Astrocyte (in vitro differentiated cells and primary cell): ENCODE data around the gene ADARB2. TPM values are rescaled to one million over a fixed set of nuclear protein-coding genes. Genes with fewer than 3 reads are reported as not detected.

Experiments used
- DNase-seq: peaks from one replicate; pipeline ENCODE4 v3.0.0-alpha.2; 2010; ENCODE audit warnings: low read depth
- FAIRE-seq: peaks from 2 replicates; lab custom pipeline; 2011; peaks lifted over from hg19 to GRCh38; lab: Jason Lieb, UNC
- H2AFZ ChIP-seq: 2 replicates; pipeline ENCODE4 v1.6.0; 2012; ENCODE audit warnings: low read depth, low read length, inconsistent platforms
- H3K27ac ChIP-seq: 2 replicates; pipeline ENCODE4 v1.5.1; 2011; ENCODE audit warnings: low read depth, low read length, inconsistent platforms
- H3K27me3 ChIP-seq: 2 replicates; pipeline ENCODE4 v1.6.0; 2011; ENCODE audit warnings: low read length, inconsistent platforms; ENCODE audit not compliant: insufficient read depth
- H3K36me3 ChIP-seq: 2 replicates; pipeline ENCODE4 v1.5.1; 2011; ENCODE audit warnings: low read length, inconsistent platforms; ENCODE audit not compliant: insufficient read depth
- H3K4me1 ChIP-seq: 2 replicates; pipeline ENCODE4 v1.5.1; 2011; ENCODE audit warnings: low read length, inconsistent platforms; ENCODE audit not compliant: insufficient read depth
- H3K4me2 ChIP-seq: 2 replicates; pipeline ENCODE4 v1.6.0; 2012; ENCODE audit warnings: low read length, inconsistent platforms
- H3K4me3 ChIP-seq: 2 replicates; pipeline ENCODE4 v1.5.1; 2011; ENCODE audit warnings: low read depth, mild to moderate bottlenecking, low read length, inconsistent platforms; ENCODE audit not compliant: insufficient read depth
- H3K79me2 ChIP-seq: 2 replicates; pipeline ENCODE4 v1.6.0; 2012; ENCODE audit warnings: mild to moderate bottlenecking, low read length, inconsistent platforms; ENCODE audit not compliant: insufficient read depth
- H3K9ac ChIP-seq: 2 replicates; pipeline ENCODE4 v1.6.0; 2012; ENCODE audit warnings: mild to moderate bottlenecking, low read length, inconsistent platforms
- H3K9me3 ChIP-seq: 2 replicates; pipeline ENCODE4 v1.5.1; 2012; ENCODE audit warnings: low read depth, mild to moderate bottlenecking, low read length, inconsistent platforms; ENCODE audit not compliant: insufficient read depth
- H4K20me1 ChIP-seq: 2 replicates; pipeline ENCODE4 v1.6.0; 2012; ENCODE audit warnings: low read length, inconsistent platforms; ENCODE audit not compliant: insufficient read depth
- H3K27ac Mint-ChIP-seq: one replicate; pipeline ENCODE4 v1.8.0; 2021; ENCODE audit warnings: mild to moderate bottlenecking, mixed read lengths; ENCODE audit not compliant: unreplicated experiment
- H3K27me3 Mint-ChIP-seq: one replicate; pipeline ENCODE4 v1.8.0; 2021; ENCODE audit warnings: low read depth, mixed read lengths; ENCODE audit not compliant: unreplicated experiment
- H3K36me3 Mint-ChIP-seq: one replicate; pipeline ENCODE4 v1.8.0; 2021; ENCODE audit warnings: low read depth, mixed read lengths; ENCODE audit not compliant: unreplicated experiment
- H3K4me1 Mint-ChIP-seq: one replicate; pipeline ENCODE4 v1.8.0; 2021; ENCODE audit warnings: low read depth, mixed read lengths; ENCODE audit not compliant: unreplicated experiment
- H3K4me3 Mint-ChIP-seq: one replicate; pipeline ENCODE4 v1.8.0; 2021; ENCODE audit warnings: mild to moderate bottlenecking, moderate library complexity, mixed read lengths; ENCODE audit not compliant: unreplicated experiment
- H3K9me3 Mint-ChIP-seq: one replicate; pipeline ENCODE4 v1.8.0; 2021; ENCODE audit warnings: mild to moderate bottlenecking, mixed read lengths; ENCODE audit not compliant: unreplicated experiment
- CTCF ChIP-seq: IDR thresholded peaks from 2 replicates; pipeline ENCODE4 v1.5.1; 2011; ENCODE audit warnings: low read depth, mild to moderate bottlenecking, inconsistent platforms, low read length, moderate library complexity; ENCODE audit not compliant: insufficient read depth
- EZH2 ChIP-seq: IDR thresholded peaks from 2 replicates; pipeline ENCODE4 v1.6.1; 2012; ENCODE audit warnings: mild to moderate bottlenecking, low read length, inconsistent platforms; ENCODE audit not compliant: insufficient read depth
- total RNA-seq: library from RNA; stranded (reverse); gene quantifications from 2 replicates; pipeline ENCODE4 v1.2.1, GENCODE V29; 2021

ADARB2 gene
- total RNA-seq, 1 donor from 2014 or later, result 0.18 TPM

GRCh38 chr10:1189166-1190051 is 547.9 kb downstream of the ADARB2 start:
- Mint-ChIP-seq H3K4me1 (peaks cover 2% of the 10 kb centered on the region), H3K4me3 (no peak overlapping the region), H3K27ac (no peak overlapping the region), H3K36me3 (no peaks in the 10 kb centered on the region), H3K9me3 (no peaks in the 10 kb centered on the region), H3K27me3 (peaks cover 53% of the 10 kb centered on the region)
- no peak overlapping the region for H3K27ac ChIP-seq
- TF ChIP-seq CTCF (no peak), EZH2 (no peak)
- H3K9me3 ChIP-seq, result no peaks in the 10 kb centered on the region
- no peaks in the 10 kb centered on the region for H3K4me1 ChIP-seq
- H3K36me3 ChIP-seq, result no peaks in the 10 kb centered on the region
- H3K4me3 ChIP-seq, result no peak overlapping the region
- DNase-seq, result no peak
- no peaks in the 10 kb centered on the region for H4K20me1 ChIP-seq
- H3K27me3 ChIP-seq, result no peaks in the 10 kb centered on the region
- no peak overlapping the region for H2AFZ ChIP-seq
- no peak overlapping the region for H3K4me2 ChIP-seq
- H3K79me2 ChIP-seq, result no peaks in the 10 kb centered on the region
- no peak overlapping the region for H3K9ac ChIP-seq
- no peak for FAIRE-seq

GRCh38 chr10:1188558-1189135 is 548.7 kb downstream of the ADARB2 start:
- Histone ChIP-seq H3K4me3 (no peak overlapping the region), H3K36me3 (no peaks in the 10 kb centered on the region), H3K9ac (no peak overlapping the region), H3K27me3 (no peaks in the 10 kb centered on the region), H3K9me3 (no peaks in the 10 kb centered on the region), H3K27ac (no peak overlapping the region), H3K79me2 (no peaks in the 10 kb centered on the region), H2AFZ (no peak overlapping the region), H3K4me1 (no peaks in the 10 kb centered on the region), H4K20me1 (no peaks in the 10 kb centered on the region), H3K4me2 (no peak overlapping the region)
- no peak overlapping the region for H3K4me3 Mint-ChIP-seq
- FAIRE-seq (no peak), DNase-seq (no peak)
- H3K27me3 Mint-ChIP-seq, result peaks cover 55% of the 10 kb centered on the region
- no peaks in the 10 kb centered on the region for H3K9me3 Mint-ChIP-seq
- peaks cover 2% of the 10 kb centered on the region for H3K4me1 Mint-ChIP-seq
- H3K27ac Mint-ChIP-seq, result no peak overlapping the region
- TF ChIP-seq EZH2 (no peak), CTCF (no peak)
- H3K36me3 Mint-ChIP-seq, result no peaks in the 10 kb centered on the region
